ENCODE measurements around the gene PLSCR2. TPM values are rescaled to one million over a fixed set of nuclear protein-coding genes. Genes with fewer than 3 reads are reported as not detected.

Gene PLSCR2
- polyA plus RNA-seq, 1 donor (not counting 4 experiments of a cell fraction or from before 2014, with no cell fraction given): not detected

DNA sequence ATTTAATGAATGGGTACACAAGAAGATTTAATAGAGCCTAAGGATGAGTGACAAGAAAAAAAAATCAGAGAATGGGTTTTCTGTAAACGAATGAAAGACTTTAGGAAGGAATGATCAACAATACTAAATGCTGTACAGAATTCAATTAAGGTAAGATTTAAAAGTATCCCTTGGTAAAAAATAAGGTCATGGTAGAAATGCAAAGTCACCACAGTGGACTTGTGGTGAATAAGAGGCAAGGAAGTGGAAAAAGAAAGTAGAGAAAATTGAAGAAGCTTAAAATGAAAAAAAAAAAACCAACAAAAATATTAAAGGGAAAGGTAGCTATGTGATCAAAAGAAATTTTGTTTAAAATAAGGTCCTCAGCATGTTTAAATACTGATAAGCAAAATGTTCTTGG is 82.4 kb downstream of the PLSCR2 start:
- Histone ChIP-seq H3K9ac (ENCODE audit: control insufficient read depth, extremely low read depth, insufficient read depth, low read length) (no peak overlapping the region), H3K36me3 (ENCODE audit: control insufficient read depth in 2 of 2, extremely low read depth in 1 of 2, insufficient read depth in 2 of 2, low read length in 2 of 2) (no peaks in the 10 kb centered on the region), H3K4me3 (ENCODE audit: control insufficient read depth in 2 of 3, extremely low read depth in 1 of 3, insufficient read depth in 2 of 3, low read depth in 1 of 3, low read length in 3 of 3) (no peak overlapping the region), H3K4me2 (ENCODE audit: control insufficient read depth, extremely low read depth, insufficient read depth, low read depth, low read length) (no peak overlapping the region), H3K9me3 (ENCODE audit: control insufficient read depth, low read depth, low read length) (no peaks in the 10 kb centered on the region), H3K9me1 (ENCODE audit: control insufficient read depth, extremely low read depth, insufficient read depth, low read length) (no peaks in the 10 kb centered on the region), H4K20me1 (ENCODE audit: control insufficient read depth, extremely low read depth, insufficient read depth, low read length) (no peaks in the 10 kb centered on the region), H2AFZ (ENCODE audit: control insufficient read depth, low read length) (no peak overlapping the region), H3K27ac (ENCODE audit: control insufficient read depth, insufficient read depth, low read length) (no peak overlapping the region), H3K4me1 (ENCODE audit: control insufficient read depth, extremely low read depth, insufficient read depth, low read length) (no peaks in the 10 kb centered on the region), H3K79me2 (ENCODE audit: control insufficient read depth, insufficient read depth, low read length) (no peaks in the 10 kb centered on the region), H3K27me3 (ENCODE audit: control insufficient read depth, extremely low read depth, insufficient read depth, low read length) (no peaks in the 10 kb centered on the region)
- dilution Hi-C loops (cut with MboI; ENCODE audit: extremely low pct_ligation_motif_present, low sequenced_read_pairs): no loop called here
- no peak for FAIRE-seq
- no peak for DNase-seq (ENCODE audit: low read depth, low spot score)
- no peak for TF ChIP-seq EZH2 (IDR thresholded peaks at IDR 0.05; ENCODE audit: low read length)
- TF ChIP-seq, protein P1, sequence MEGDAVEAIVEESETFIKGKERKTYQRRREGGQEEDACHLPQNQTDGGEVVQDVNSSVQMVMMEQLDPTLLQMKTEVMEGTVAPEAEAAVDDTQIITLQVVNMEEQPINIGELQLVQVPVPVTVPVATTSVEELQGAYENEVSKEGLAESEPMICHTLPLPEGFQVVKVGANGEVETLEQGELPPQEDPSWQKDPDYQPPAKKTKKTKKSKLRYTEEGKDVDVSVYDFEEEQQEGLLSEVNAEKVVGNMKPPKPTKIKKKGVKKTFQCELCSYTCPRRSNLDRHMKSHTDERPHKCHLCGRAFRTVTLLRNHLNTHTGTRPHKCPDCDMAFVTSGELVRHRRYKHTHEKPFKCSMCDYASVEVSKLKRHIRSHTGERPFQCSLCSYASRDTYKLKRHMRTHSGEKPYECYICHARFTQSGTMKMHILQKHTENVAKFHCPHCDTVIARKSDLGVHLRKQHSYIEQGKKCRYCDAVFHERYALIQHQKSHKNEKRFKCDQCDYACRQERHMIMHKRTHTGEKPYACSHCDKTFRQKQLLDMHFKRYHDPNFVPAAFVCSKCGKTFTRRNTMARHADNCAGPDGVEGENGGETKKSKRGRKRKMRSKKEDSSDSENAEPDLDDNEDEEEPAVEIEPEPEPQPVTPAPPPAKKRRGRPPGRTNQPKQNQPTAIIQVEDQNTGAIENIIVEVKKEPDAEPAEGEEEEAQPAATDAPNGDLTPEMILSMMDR (optimal IDR thresholded peaks at IDR 0.05 in 1 of 3, IDR thresholded peaks at IDR 0.05 in 1 of 3, conservative IDR thresholded peaks at IDR 0.05 in 1 of 3; ENCODE audit: extremely low read depth in 1 of 3, insufficient read depth in 2 of 3, low read length in 3 of 3): no peak

DNA sequence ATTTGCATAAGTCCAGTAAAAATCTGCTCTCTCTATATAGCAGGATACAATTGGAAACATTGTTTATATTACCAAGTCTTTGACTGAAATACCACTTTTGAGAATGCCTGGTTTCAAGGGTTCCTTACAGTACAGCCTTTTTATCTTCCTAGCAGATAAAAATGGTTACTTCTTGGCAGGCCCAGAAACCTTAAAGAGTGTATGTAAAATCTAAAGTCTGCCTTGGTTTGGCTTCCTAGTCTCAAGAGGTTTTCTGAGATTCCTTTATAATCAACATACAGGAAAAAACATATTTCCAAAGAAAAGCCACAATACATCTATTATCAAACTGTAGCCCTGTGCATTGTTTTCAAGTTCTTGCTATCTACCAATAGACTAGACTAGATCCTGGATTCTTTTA is 84.6 kb downstream of the PLSCR2 start:
- dilution Hi-C loops (cut with MboI; ENCODE audit: extremely low pct_ligation_motif_present, low sequenced_read_pairs): no loop called here
- H3K4me3 ChIP-seq (ENCODE audit: control insufficient read depth in 2 of 3, extremely low read depth in 1 of 3, insufficient read depth in 2 of 3, low read depth in 1 of 3, low read length in 3 of 3): no peak overlapping the region
- no peak overlapping the region for H3K9ac ChIP-seq (ENCODE audit: control insufficient read depth, extremely low read depth, insufficient read depth, low read length)
- H3K36me3 ChIP-seq (ENCODE audit: control insufficient read depth in 2 of 2, extremely low read depth in 1 of 2, insufficient read depth in 2 of 2, low read length in 2 of 2): no peaks in the 10 kb centered on the region
- no peak overlapping the region for H2AFZ ChIP-seq (ENCODE audit: control insufficient read depth, low read length)
- no peaks in the 10 kb centered on the region for H4K20me1 ChIP-seq (ENCODE audit: control insufficient read depth, extremely low read depth, insufficient read depth, low read length)
- no peak overlapping the region for H3K4me2 ChIP-seq (ENCODE audit: control insufficient read depth, extremely low read depth, insufficient read depth, low read depth, low read length)
- H3K4me1 ChIP-seq (ENCODE audit: control insufficient read depth, extremely low read depth, insufficient read depth, low read length): no peaks in the 10 kb centered on the region
- H3K79me2 ChIP-seq (ENCODE audit: control insufficient read depth, insufficient read depth, low read length): no peaks in the 10 kb centered on the region
- no peaks in the 10 kb centered on the region for H3K27me3 ChIP-seq (ENCODE audit: control insufficient read depth, extremely low read depth, insufficient read depth, low read length)
- no peaks in the 10 kb centered on the region for H3K9me3 ChIP-seq (ENCODE audit: control insufficient read depth, low read depth, low read length)
- H3K9me1 ChIP-seq (ENCODE audit: control insufficient read depth, extremely low read depth, insufficient read depth, low read length): no peaks in the 10 kb centered on the region
- no peak for DNase-seq (ENCODE audit: low read depth, low spot score)
- H3K27ac ChIP-seq (ENCODE audit: control insufficient read depth, insufficient read depth, low read length): no peak overlapping the region
- FAIRE-seq: no peak
- TF ChIP-seq, protein P1 (optimal IDR thresholded peaks at IDR 0.05 in 1 of 3, IDR thresholded peaks at IDR 0.05 in 1 of 3, conservative IDR thresholded peaks at IDR 0.05 in 1 of 3; ENCODE audit: extremely low read depth in 1 of 3, insufficient read depth in 2 of 3, low read length in 3 of 3): no peak
- no peak for TF ChIP-seq EZH2 (IDR thresholded peaks at IDR 0.05; ENCODE audit: low read length)

Other genes starting within 250 kb of the PLSCR2 start
- gene PLSCR4, start 218.5 kb downstream of the PLSCR2 start, polyA plus RNA-seq: 1.1 to 1.6 TPM (median 1.5 TPM) in 3 replicates
- gene PLSCR1, start 75.0 kb upstream of the PLSCR2 start, polyA plus RNA-seq: 42.4 to 132 TPM (median 77.6 TPM) in 3 replicates
- gene PLSCR5, start 135.8 kb upstream of the PLSCR2 start, polyA plus RNA-seq: not detected in 3 replicates